GM21515 (cell line): ENCODE data around the gene ALDH1B1.
A peak's percentile ranks its signal among the peaks of the same experiment; 100 is the strongest.
"Not testable (repeated sequence)": the region's sequence is repeated elsewhere in the genome, so short reads cannot be mapped to it uniquely, and the experiment has no call there.

Experiments
- ATAC-seq: cut with Tn5 transposase; IDR thresholded peaks from one replicate; pipeline ENCODE4 v1.9.1; 2021; ENCODE audit not compliant: unreplicated experiment

ALDH1B1 gene

DNA sequence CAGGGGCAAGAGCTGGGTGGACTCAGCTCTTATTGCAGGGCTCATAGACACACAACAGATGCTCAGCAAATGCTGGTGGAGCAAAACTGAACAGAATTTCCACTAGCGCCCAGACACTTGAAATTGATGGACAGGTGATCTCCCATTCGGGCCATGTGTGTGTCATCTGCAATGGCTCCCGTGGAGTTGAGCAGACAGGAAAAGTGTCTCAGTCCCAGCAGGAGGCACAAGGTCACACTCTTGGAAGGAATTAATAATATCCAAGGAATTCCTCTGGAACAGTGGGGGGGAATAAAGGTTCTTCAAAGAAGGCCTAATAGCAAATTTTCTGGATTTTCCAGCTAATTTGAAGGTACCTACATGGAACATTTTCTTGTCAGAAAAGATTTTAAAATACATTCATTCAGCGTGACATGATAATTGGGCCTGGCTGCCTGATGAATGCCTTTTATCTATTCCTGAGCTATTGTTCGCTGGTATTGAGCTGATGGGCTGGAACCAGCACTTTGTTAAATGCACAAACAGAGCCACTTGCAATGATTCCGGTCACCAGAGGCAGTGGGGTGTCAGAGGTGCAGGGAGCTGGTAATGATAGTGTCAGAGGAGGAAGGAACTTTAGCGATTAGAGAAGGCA lies 31.5 kb upstream of the ALDH1B1 start:
- ATAC-seq = no peak

DNA sequence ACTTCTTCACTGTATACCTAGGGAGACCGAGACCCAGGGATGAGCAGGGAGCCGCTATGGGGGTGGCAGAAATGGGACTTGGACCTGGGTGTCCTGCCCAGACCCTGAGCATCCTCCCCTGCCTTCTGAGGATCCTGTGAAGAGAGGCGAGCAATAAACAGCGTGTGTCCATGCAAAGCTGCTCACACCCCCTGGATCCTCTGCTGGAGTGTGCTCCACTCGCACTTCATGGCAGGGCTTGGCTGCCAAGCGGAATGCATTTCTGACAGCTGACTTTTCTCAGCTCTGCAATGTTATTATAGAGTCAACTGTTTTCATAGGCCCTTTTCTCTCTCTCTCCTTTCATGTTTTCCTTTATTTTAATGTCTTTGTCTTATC lies 31.0 kb upstream of the ALDH1B1 start:
- no peak for ATAC-seq

DNA sequence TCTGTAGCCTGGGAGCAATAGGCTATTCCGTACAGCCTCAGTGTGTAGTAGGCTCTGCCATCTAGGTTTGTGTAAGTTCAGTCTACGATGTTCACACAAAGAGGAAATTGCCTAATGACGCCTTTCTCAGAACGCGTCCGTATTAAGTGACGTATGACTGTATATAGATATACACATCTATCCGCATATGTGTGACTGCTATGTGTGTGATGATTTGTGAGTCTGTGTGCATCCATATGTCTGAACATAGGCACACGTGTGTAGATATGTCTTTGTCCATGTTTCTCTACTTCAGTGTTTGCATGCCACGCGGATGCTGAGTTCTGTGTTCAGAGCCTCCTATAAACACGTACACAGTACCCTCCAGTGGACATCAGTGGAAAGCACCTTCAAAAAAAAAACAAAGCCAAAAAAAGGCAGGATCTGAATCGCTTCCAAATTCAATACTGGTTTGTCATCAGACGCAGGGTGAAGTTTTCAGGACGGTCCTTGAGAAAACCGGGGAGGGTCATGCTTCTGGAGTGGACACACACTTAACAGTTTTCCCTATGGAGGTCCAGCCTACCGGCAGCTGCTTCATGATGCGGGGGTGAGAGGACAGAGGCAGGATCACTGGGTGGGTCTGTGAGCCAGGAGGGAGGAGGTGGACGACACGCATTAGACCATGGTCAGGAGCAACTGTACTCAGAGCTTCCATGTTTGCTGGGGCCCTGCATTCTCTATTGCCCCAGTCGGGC lies 29.5 kb upstream of the ALDH1B1 start:
- ATAC-seq = peak; percentile 59

DNA sequence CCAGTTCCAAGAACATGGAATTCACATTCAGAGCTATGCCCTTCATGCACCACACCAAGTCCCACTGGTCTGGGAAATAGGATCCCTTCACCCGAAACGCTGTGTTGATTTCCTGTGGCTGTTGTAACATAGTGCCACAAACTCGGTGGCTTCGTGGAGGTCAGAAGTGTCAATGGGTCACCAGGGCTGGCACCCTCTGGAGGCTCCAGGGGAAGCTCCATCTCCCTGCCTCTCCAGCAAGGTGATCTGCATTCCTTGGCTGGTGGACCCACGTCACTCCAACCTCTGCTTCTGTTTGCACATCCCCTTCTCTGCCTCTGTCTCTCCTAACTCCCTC lies 28.9 kb upstream of the ALDH1B1 start:
- no peak for ATAC-seq

DNA sequence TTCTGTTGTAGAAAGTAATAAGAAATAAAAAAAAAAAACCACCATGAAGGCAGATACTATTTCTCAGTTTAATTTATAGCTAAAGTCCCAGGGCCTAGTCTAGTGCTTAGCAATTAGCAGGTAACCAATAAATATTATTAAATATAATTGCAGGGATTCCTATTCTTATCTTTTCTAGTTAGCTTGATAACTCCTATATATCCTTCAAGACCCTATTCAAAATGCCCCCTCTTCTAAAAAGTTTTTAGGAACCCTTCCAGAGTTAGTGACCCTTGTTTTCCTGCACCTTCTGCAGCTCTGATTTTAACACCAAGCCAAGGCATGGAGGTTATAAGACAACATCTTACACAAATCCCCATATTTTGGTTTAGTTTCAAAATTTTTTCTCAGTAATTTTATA lies 24.6 kb upstream of the ALDH1B1 start:
- ATAC-seq = no peak

DNA sequence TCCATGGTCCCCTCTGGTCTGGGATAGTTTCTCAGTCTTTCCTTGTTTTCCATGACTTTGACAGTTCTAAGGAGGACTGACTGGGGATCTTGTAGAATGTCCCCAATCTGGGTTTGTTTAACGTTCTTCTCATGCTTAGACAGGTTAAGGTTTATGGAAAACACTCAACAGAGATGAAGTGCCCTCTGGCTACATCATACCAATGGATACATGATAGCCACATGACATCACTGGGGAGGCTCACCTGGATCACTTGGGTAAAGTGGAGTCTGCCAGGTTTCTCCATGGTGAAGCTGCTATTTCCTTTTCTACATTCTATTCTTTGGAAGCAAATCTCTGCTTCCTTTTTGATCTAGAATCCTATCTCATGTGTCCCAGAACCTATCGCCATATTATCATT lies 23.8 kb upstream of the ALDH1B1 start:
- ATAC-seq = no peak

DNA sequence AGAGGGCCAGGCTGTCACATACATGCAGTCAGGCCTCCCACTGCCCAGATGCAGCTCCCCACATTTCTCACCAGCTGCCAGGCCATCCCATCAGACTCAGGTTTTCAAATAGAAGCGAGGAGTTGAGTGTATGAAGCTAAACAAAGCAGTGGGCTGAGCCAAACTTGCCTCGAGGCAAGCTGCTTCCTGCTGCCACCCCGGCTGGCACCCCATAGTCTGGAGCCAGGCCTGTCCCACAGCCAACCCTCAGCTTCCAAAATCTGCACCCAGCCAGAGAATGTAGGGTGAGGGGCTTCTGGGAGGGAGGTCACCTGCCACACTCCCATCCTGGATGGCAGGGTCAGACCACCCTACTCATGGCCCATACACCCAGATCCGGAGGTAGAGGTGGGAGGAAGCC lies 22.3 kb upstream of the ALDH1B1 start:
- no peak for ATAC-seq

DNA sequence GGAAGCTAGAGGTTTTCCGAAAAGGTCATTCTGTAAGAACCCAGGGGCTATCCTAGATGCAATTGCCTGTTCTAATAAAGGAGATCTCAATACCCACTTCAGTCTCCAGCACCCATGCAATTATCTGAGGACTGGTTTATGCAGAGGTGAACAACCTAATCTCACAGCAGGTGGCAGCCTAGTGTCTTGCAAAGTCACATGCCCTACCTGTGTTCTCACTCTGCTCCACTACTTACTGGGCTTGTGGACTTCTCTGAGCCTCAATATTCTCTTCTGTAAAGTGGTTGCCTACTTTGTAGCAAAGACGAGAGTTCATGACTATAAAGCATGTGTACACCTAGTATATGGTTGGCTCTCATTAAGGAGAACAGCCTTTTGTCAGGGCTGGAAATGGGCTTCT lies 21.0 kb upstream of the ALDH1B1 start:
- peak; percentile 71 for ATAC-seq

DNA sequence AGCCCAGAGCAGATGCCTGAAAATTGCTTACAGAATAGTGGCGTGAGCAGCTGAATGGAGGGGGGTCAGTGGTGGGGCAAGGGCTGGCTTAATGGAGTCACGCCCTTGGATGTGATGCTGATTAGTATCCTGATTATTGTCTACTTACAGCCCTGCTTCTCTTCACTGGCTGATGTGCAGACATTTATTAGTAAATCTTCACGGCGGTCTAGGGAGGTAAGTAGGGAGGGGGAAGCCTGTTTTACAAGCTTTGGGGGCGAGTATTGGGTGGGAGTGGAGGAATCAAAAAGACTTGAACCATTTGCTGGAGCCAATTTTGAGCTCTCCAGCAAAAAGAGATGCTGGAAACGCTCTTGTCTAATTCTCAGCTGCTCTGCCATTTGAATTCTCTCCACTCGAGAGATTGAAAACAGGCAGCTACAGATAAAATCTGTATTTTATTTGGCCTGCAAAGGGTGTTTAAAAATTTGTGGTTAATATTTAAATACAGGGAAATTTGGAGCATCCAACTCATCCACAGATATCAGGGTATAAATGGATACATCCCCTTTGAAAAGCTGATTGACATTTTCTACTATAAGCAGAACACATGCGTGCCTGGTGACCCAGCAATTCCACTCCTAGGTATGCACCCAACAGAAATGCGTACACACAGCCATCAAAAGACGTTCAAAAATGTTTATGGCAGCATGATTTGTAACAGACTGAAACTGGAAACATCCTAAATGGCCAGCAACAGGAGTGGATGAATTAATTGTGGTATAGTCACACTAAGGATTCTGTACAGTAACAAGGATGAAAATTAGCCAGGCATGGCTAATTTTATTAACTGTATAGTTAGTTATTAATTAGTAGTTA lies 19.5 kb upstream of the ALDH1B1 start:
- no peak for ATAC-seq

DNA sequence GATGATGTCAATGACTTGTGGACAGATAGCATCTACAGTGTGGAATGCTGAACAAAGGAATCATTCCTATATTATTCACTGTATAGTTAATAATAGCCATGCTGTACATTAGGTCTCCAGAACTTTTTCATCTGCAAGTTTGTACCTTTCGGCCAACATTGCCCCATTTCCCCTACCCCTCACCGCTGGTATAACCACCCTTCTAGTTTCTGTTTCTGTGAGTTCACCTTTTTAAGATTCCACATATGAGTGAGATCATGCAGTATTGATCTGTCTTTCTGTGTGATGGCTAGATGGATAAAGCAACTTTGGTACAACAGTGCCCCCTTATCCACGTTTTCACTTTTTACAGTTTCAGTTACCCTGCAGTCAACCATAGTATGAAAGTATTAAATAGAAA lies 18.8 kb upstream of the ALDH1B1 start:
- no peak for ATAC-seq

DNA sequence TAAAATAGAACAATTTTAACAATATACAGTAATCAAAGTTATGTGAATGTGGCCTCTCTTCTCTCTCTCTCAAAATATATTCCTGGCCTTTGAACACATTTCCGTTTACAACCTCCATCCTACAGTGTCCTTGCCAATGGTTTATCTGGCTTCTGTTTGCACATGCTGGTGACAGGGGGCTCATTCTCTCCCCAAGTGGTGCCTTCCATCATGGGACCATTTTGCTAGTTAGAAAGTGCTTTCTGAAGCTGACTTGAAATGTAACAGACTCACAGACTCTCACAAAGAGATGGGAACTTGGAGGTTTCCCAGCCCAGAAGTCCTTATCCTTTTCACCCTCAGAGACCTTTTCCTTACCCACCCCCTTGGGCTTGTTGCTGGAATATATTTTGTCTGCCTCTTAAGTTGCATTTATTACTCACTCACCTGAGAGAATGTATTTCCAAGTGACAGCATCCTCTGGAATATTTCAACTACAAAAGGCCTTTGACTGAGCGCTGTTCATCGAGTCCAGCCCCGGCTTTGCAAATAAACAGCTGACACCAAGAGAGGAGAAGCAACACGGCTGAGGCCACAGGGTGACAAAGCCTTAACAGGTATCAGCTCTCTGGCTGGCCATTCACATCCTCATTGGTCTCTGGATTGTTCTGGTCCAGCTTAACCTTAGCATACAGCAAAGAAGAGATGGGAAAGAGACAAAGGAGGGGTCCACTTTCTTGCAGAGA lies 17.5 kb upstream of the ALDH1B1 start:
- ATAC-seq = no peak

DNA sequence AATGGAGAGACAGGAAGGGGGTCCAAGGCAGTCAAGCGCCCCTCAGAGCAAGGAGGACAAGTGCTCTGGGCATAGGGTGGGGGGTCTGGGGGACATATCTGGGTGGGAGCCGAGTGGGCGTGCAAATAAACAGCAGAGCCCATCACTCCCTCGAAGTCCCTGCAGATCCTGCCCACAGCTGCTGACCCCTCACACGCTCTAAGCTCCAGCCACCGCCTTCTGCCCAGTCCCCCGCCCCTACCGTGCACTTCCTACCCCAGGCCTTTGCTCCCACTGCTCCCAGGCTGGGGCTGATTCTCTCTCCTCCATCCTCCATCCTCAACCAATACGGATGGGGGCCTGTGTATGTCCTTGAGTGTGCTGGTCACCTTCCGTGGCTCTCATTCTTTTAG lies 16.9 kb upstream of the ALDH1B1 start:
- ATAC-seq = no peak

DNA sequence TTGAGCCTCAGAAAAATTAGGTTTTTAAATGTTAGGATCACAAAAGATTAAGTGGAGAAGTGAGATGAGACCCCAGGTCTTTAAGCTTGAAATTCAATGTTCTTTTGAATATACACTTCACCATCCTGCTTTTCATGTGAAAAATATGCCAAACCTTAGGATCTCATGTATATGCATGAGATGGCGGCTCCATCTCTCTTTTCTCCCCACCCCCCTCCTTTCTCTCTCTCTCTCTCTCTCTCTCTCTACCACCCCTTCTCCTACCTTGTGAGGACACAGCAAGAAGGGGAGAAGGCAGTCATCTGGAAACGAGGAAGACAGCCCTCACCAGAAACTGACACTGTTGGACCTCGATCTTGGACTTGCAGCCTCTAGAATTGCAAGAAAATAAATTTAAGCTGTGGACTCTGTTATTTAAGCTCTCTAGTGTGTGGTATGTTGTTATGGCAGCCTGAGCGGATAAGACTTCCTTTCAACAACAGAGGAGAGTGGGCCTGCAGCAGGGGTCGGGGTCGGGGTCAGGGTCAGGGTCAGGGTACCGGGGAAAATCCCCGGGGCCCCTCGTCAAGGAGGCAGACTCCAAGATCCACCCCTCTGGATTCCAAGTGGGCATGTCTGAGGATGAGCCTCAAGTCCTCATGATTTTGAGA lies 16.4 kb upstream of the ALDH1B1 start:
- ATAC-seq = no peak

DNA sequence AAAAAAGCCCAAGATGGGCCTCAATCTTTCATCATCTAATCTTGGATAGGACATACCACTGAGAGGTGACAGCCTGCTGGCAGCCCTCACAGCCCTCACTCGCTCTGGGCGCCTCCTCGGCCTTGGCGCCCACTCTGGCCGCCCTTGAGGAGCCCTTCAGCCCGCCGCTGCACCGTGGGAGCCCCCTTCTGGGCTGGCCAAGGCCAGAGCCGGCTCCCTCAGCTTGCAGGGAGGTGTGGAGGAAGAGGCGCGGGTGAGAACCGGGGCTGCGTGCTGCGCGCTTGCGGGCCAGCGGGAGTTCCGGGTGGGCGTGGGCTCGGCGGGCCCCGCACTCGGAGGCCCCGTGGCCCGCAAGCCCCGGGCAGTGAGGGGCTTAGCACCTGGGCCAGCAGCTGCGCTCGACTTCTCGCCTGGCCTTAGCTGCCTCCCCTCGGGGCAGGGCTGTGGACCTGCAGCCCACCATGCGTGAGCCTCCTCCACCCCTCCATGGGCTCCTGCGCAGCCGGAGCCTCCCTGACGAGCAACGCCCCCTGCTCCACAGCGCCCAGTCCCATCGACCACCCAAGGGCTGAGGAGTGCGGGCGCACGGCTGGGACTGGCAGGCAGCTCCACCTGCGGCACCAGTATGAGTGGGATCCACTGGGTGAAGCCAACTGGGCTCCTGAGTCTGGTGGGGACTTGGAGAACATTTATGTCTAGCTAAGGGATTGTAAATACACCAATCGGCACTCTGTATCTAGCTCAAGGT lies 15.0 kb upstream of the ALDH1B1 start:
- ATAC-seq = not testable (repeated sequence)

DNA sequence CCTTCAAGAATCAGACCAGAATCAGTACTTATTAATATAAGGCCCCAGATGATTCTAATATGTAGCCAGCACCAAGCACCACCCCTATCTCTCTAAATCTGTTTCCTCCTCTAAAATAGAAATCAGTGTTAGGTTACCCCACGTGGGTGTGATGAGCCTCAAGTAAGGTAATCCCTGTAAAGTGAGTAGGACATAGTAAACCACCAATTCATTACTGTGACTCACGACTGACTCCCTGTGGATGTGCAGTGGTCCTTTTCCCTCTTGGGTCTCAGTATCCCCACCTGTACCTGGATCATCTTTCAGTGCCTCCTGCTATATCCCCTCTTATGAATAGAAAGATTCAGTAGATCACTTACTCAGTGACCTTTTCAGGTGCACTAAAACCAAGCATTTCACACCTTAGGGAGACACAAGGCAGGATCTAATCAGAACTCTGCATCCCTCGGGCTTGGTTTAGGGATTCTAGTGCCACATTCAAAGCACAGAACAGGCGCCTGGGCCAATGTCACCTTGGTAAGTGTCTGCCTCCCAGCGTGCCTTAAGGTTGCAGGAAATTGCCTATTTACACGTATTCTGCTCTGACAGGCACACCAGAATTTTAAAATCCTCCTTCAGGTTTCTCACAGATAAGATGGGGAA lies 12.2 kb upstream of the ALDH1B1 start:
- ATAC-seq = no peak

DNA sequence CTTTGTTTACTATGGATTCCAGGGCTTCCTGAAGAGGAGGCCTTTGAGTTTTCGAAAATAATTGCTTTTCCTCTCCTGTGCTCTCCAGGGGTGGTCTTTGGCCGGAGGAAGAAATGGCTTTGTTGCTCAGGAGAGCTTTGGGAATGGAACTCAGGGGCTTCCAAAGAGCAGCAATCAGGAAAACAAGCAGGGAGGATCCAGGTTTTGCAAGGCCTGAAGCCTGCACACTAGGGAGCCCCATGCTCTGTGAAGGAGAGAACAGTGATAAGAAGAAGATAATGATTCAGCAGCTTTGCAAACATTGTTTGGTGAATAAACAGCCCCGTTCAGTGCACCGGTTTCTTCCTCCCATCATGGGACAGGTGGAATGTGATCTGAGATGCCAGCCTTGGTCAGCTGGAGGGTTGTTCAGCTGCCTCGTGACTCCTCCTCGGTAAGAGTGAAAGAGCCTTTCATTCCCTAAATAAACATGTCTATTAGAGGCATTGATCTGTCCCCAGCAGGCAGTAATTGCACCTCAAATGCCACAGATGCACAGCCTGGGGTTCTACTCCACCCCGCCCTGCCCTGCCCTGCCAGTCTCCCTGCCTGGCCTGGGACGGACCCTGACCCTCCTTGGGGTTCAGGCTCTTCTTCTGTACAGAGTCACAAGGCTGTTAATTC lies 11.5 kb upstream of the ALDH1B1 start:
- no peak for ATAC-seq

DNA sequence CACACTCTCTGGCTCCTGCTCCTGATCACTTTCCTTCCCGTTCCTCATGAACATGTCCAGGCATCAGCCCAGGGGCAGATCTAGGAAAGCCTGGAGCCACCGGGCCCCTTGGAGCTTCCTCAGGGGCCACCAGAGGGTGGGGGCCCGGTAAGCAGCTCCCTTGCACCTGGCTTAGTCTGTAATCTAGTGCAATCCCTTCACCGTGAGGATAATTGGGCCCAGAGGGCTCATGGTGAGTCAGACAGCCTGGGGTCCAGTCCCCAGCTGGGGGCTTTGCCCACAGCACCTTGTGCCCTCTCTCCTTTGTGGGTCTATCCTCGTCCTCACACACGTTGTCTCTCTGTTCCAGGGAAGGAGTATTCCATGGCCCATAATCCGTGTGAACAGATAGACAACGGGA lies 10.4 kb upstream of the ALDH1B1 start:
- ATAC-seq = no peak

DNA sequence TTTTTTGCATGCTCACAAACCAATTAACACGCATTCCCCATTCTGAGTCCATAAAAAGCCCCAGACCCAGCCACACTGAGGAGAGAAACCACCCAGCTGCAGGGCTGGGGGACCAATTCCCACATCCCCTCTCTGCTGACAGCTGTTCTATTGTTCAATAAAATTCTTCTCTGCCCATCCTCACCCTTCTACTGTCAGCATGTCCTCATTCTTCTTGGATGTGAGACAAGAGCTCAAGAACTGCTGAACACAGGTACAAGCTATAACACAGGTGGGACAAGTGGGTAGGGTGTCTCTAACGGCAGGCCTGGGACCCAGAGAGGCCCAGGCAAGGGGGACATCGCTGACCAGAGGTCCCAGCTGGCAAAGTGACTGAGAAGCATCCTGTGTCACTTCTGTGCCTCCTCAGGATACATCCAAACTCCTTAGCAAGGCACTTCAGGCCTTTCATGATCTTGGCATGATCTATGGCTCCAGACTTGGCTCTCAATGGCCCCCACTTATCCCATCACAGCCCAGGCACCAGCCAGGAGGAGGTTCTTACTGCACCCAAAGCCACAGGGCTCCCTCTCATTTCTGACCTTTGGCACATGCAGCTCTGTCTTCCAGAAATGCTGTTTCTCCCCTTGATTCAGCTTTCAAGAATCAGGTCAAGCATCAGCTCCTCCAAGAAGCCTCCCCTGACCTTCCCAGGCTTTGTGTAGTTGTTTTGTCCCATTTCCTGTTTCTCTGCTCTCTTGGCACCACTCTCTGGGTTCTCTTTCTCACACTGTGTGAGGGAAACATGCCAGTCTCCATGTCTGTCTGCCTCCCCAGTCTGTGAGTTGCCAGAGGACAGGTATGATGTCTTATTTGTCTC lies 7.3 kb upstream of the ALDH1B1 start:
- no peak for ATAC-seq
